Fibroblast of upper back skin (primary cell): ENCODE results near the gene COL8A2.
A peak's percentile ranks its signal among the peaks of the same experiment; 100 is the strongest.

ENCODE experiments used
- DNase-seq: peaks from one replicate; pipeline ENCODE4 v3.0.0-alpha.2; 2013

The COL8A2 gene

DNA sequence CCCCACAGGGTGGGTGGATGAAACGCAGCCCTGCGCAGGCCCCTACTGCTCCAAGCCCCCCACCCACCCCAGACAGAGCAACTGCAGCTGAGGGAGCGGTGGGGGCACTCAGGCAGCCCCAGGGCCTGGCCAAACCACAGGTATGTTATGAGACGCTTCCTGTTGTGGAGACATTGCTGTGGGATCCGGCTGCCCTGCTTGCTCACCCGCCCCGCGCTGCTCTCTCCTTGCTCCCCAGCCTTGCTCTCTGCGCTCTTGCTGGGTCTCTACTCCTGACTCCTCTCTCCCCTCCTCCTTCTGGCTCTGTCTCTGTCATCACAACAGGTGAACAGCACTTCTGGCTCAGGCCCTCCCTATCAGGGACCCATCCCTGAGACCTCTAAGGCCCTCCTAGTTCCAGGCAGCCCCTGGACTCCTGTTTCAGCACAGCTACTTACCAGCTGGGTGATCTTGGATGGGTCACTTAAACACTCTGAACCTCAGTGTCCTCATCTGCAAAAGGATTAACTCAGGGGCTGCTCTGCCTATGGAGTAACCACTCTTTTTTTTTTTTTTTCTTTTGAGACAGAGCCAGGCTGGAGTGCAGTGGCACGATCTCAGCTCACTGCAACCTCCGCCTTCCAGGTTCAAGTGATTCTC is 15.9 kb downstream of the COL8A2 start:
- peak; percentile 87 for DNase-seq

DNA sequence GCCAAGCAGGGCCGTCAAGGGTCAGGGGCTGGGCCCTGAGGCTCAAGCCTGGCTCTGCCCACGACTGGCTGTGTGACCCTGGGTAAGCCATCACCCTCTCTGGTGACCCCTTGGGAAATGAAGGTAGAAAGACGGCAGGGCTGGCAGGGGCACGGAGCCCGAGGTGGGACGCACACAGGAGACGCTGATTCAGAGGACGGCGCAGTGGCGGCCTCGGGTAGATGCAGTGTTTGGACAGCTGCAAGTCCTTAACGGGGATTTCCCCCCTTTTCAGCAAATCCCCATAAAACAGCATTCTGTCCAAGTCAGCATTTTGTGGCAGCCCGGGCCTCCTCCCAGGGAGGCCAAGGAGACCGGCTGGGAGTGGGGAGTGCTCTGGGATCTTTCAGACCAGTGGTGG is 16.7 kb downstream of the COL8A2 start:
- DNase-seq: peak; percentile 86

DNA sequence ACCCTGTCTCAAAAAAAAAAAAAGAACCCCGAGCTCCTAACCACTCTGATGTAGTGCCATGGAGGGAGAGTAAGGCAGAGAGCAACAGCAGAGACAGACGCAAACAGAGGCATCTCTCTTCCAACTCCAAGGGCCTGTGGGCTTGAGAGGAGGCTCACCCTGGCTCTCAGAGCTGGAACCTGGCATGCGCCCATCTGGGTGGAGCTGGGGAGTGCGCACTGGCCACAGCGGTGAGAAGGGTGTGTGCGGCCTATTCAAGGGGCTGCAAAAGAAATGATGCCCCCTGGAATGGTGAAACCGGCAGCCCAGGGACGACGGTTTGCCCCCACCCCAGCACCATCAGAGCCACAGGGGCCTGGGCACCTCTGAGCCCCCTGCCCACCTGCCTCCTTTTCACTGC is 17.6 kb downstream of the COL8A2 start:
- no peak for DNase-seq

DNA sequence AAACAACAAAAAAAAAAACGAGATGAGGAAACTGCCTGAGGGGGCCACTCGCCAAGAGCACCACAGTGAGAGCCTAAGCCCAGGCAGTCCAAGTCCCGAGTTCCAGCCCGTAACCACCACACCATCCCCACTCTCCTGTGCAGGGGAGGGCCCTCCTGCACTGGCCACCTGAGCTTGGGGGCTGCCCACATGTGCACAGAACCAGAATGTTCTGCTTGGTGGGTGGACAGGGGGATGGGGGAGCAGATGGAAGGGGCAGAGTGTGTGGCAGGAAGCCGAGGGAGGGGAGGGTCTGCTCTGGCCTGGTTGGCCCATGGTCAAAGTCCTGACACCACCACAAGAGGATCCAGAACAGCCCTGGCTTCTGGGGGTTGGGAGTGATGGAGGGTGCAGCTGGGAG is 18.8 kb downstream of the COL8A2 start:
- no peak for DNase-seq

DNA sequence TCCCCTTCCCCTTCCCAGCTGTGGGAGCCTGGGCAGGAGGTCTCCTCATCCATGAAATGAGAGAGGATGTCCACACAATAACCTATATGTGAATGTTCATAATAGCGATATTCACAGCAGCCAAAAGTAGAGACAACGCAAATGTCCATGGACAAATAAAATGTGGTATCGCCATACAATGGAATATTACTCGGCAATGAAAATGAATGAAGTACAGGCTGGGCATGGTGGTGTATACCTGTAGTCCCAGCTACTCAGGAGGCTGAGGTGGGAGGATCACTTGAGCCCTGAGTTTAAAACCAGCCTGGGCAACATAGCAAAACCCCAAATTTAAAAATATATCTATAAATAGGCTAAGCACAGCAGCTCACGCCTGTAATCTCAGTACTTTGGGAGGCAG is 23.5 kb downstream of the COL8A2 start:
- no peak for DNase-seq

DNA sequence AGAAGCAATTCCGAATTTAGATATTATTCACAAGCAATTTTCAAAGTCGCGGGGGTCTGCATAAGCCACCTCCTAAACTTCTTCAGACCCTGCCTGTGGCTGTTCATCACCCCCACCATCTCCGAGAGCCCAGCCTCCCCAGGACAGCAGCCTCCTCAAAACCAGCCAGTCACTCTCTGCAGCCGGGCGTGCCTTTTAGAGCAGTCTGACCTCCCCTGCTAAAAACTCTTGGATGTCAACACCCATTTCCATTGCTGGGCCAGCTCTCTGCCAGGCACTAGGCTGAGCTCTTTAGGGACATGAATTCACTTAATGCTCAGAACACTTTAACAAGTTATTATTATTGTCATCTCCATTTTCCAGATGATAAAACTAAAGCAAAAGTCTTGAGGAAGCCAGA is 24.6 kb downstream of the COL8A2 start:
- no peak for DNase-seq

DNA sequence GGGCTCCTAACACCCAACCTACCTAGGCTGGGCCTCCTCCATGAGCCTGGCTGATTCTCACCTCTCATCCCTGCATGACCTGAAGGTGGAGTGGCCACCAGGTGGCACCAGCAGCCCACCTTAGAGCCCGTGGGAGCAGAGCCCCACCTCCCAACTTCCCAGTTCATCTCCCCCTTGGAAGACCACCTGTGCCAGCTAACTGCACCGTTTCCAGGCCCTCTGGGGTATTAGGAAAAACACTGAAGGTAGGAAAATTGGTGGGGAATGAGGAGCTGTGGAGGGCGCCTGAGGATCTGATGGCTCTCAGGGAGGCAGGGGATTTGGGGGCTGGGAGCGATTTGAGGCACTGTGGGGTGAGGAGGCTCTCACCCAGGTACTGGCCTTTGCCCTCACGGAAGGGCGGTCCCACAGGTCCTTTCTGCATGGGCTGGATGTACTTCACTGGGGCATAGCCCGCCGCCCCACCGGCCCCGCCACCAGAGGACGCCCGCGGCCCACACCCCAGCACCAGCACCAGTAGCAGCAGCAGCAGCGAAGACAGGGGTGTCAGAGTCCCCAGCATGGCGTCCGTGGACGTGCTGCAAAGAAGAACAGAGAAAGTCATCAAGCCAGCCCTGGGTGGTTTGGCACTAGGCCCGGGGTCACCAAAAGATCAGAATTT is 25.2 kb downstream of the COL8A2 start:
- DNase-seq: peak; percentile 75

DNA sequence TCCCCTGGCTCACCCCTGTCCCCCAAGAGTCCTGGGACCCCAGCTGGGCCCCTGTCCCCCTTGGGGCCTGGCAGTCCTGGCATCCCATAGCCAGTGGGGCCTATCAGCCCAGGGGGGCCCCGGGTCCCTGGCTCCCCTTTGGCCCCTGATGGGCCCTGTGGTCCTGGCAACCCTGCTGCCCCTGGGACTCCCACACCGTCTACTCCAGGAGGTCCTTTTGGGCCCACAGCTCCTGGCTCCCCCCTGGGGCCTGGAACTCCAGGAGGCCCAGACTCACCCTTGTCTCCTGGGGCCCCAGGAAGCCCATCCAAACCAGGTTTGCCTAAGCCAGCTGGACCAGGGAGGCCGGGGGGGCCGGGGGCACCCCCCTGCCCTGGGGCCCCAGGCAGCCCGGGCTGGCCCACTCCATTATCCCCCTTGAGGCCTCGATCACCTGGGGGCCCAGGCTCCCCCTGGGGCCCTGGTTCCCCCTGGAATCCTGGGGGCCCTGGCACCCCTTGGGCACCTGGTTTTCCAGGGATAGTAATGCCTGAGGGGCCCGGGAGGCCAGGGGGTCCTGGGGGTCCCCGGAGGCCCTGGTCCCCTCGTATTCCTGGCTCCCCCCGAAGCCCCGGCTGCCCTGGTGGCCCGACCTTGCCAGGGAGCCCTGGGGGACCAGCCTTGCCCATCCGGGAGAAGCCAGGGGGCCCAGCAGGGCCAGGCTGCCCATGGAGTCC is 26.2 kb downstream of the COL8A2 start:
- DNase-seq: no peak

DNA sequence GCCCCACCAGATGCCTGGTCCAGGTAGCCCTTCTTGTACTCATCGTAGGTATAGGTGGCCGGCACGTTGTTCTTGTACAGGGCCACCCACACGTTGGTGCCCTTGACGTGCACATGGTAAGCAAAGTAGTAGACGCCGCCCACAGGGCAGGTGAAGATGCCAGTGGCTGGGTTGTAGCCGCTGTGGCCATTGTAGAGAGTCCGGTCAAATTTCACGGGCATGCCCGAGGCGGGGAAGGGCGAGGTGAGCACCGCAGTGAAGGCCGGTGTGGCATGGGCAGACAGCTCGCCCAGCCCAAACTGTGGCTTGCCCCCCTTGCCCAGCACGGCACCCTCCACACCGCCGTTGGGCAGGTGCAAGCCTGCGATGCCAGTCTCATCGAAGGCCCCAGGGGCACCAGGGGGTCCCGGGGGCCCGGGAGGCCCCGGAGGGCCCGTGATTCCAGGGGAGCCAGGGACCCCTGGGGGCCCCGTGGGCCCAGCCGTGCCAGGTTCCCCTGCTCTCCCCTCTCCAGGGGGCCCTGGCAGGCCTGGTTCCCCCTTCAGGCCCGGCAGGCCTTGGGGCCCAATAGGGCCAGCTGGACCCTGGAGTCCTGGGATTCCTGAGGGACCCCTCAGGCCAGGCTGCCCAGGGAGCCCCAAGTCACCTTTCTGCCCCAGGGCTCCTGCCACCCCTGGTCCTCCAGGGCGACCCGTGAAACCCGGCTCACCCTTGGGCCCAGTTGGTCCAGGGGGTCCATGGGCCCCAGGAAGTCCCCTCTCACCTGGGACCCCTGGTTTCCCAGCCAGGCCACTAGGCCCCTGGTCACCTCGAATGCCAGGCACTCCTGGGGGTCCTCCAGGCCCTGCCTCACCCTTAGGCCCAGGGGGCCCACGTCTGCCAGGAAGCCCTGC is 27.1 kb downstream of the COL8A2 start:
- no peak for DNase-seq

DNA sequence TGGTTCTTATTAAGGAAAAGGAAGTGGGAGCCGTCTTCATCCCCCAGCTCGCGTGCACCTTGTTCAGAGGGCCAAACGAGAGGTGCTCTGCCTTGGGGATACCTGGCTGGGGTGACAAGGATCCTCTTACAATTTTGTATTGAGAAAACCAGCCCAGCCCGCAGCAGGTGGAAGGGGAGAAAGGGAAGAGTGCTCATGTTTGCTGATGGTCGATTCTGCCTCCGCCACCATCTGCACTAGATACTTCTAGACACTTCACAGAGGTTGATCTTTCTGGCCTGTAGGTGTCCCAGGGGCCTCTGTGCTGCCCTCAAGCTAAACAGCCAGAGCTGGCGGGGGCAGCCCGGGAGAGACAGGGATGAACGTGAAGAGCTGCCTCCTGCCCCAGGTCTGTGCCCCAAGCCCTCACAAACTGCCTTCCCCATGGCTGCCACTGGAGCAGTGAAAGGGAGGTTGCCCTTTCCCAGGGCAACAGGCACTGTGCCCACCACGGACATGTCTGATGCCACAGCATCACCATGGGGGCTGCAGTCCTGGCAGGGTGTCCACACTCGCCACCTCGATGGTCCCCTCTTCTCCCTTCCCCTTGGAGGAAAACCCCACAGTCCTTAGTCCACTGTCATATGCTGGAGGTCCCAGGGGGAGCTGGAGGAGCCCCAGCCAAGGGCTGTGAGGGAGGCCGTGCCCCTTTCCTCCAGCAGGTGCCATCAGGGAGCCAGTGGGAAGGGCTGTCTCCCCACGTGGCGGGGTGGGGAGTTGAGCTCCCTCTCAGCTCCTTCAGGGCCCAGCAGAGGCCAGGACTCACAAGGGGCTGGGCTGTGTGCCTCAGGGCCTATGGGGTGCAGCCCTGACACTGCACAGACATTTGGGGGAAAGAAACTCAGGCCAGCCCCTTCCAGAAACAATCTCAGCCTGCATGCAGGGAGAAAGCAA is 28.3 kb downstream of the COL8A2 start:
- DNase-seq: no peak

DNA sequence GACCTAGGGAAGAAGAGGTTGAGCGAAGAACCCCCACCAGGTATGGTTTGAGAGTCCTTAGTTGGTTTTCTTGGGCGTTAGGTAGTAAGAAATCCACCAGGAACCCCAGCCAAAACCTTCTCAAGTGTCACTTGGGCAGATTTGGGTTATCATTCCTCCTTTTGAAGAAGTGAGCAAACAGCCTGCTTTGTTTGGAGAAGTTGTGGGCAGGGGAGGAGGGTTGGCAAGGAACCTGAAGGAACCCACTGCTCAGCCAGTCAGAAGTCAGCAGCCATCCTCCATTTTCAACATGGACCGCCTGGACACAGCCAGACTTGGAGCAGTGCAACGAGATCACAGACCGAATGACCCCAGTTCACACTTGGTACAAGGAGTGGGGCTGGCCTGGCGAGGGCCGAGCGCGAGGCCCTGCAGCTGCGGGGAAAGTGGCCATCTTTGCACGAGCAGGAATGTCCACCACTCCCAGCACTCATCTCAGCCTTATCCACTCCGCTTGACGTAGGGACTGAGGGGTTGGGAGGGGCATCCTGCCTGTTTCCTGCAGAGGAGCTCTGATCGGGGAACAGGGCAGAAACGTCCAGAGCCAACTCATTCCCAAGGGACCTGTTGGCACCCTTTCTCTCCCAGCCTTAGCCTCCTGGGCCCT is 29.1 kb downstream of the COL8A2 start:
- no peak for DNase-seq

DNA sequence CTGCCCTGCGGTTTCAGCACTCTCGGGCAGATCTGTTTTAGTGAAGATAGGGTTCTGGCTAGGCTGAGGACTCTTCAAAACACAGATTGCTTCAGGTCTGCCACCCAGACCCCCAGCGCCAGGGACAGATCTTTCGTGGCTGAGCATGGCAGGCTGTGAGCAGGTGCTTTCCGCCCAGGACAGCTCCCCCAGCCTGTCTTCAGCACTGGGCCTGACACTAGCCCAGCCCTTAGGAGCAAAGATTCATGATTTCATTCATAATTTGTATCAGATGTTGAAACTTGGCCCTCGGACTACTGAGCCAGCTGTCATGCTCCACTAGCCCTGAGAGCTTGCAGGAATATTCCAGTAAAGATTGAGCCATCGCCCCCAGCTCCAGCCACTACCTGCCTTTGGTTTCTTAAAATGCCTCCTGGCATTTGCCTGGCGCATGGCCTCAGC is 30.4 kb downstream of the COL8A2 start:
- peak; percentile 33 for DNase-seq

DNA sequence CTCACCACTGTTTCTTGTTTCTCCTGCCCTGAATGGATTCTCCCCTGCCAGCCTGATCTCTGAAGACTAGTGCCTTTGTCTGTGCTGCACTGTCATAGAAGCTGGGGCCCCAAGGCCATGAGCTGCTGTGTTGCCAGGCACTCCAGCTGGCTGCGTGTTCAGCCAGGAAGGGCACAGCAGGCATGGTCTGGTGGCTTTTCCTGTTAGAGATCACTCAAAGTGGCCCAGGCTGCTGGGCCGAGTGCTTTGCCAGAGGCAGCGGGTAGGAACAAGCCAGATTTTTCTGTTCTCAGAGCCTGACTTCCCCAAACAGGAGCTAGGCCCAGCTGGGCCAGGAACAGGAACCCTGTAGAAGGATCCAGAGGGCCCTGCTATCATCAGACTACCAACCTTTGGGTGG is 31.1 kb downstream of the COL8A2 start:
- no peak for DNase-seq

DNA sequence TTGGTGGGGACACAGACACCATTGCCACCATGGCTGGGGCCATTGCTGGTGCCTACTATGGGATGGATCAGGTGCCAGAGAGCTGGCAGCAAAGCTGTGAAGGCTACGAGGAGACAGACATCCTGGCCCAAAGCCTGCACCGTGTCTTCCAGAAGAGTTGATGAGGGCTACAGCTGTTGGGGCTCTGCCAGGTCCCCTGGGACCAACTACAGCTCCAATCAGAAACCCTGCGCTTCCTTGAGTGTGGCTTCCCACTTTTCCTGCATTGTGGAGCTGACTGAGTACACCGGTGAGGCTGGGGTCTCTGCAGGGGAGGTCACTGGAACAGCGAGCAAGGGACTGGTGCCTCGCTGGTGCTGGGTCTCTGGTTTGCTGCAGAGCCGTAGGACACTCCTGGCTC is 31.8 kb downstream of the COL8A2 start:
- no peak for DNase-seq

DNA sequence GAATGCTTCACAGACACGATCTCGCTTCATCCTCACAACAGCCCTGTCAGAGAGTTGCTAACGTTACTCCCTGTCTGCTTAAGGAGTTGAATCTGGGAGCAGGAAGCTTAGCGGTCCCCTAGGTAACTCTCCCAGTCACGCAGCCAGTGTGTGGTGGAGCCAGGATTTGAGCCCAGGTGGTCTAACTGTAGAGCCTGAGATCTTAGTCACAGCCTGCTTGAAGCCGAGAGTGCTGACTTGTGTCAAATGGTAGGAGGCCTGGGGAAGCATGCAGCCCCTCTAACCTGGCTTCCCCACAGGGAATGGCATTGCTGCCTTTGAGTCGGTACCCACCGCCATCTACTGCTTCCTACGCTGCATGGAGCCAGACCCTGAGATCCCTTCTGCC is 32.2 kb downstream of the COL8A2 start:
- DNase-seq: no peak

DNA sequence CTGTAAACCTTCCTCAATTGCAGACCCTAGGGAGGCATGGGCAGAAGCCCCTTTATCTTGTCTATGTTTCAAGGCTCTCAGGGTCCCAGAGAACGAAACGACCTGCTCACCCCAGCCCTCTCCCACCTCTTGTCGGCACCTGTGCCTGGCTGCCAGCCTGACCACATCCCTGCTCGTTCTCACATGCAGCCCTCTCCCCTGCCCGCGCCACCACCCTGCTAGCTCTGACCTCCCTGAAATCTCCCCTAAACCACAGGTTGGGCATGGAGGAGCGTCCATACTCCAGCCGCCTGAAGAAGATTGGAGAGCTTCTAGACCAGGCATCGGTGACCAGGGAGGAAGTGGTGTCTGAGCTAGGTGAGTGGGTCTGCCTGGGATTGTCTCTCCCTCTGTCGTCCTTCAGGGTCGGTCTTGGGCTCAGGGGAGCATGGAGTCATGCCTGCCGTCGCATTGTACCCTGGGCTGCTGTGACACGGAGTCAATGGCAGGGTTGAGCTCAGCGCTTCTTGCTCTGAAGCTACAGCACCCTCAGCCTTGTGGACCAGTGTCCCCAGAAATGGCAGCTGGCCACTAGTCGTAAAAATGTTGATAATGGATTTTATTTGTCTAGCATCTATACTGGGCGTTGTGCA is 32.7 kb downstream of the COL8A2 start:
- no peak for DNase-seq

DNA sequence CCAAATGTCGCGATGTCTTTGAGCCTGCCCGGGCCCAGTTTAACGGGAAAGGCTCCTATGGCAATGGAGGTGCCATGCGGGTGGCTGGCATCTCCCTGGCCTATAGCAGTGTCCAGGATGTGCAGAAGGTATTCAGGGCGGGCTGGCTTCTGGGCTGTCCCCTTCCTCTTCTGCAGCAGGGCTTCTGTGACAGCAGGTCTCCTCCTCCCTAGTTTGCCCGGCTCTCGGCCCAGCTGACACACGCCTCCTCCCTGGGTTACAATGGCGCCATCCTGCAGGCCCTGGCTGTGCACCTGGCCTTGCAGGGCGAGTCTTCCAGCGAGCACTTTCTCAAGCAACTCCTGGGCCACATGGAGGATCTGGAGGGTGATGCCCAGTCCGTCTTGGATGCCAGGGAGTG is 33.3 kb downstream of the COL8A2 start:
- DNase-seq: no peak

DNA sequence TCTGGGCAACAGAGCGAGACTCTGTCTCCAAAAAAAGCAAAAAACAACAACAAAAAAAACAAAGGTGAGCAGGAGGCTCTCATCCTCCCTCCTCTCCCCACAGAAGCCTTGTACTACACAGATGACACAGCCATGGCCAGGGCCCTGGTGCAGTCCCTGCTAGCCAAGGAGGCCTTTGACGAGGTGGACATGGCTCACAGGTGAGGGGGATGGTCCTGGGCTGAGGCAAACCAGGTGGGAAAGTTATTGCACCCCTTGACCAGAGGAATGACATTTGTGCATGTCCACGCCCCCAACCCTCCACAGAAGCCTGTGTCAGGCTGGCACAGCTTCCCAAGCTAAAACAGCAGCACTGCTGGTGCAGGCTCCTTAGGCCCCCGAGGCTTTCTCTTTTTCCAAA is 33.9 kb downstream of the COL8A2 start:
- no peak for DNase-seq

DNA sequence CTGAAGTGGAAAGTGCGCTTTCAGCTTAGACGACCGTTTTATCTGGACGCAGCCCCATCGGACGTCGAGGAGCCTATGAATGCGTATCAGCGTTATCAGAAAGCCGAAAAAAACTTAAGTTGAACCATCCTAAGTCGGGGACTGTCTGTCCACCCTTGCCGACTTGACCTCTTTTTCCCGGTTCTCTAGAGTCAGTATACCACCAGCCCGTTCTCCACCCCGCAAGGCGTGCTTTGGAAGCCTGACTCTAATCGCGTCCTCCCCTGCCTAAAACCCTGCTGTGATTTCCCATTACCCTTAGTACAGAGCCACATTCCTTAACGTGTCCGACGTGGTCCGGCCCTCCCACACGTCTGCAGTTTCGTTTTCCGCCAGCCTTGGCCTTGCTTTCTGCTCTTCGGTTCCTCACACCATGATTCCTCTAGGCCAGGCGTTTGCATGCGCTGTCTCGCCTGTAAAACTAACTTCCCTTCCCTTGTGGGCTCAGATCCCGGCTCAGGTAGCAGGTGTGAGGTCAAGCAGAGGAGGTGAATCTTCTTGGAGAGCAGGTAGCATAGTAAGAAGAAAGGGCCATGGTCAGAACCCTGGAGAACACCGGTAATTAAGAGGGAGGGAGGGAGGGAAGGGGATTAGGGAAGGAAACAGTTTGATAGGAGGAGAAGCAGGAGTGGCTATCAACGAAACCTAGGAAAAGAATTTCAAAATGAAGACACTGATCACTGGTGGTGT is 35.5 kb downstream of the COL8A2 start:
- DNase-seq: peak; percentile 43
